ENCODE data around the gene ACOT11. TPM values are rescaled to one million over a fixed set of nuclear protein-coding genes. Genes with fewer than 3 reads are reported as not detected.

The ACOT11 gene
- total RNA-seq, 1 donor from 2014 or later: 1.7 TPM

GRCh38 chr1:54556110-54556509, 8.1 kb downstream of the ACOT11 start:
- TF ChIP-seq CTCF (IDR thresholded peaks at IDR 0.05; ENCODE audit: unreplicated experiment): no peak
- H3K9me3 Mint-ChIP-seq (ENCODE audit: low read depth): peaks cover 10% of the 10 kb centered on the region
- no peaks in the 10 kb centered on the region for H3K36me3 Mint-ChIP-seq (ENCODE audit: insufficient read depth)
- DNase-seq (ENCODE audit: low spot score, unreplicated experiment): no peak
- no peaks in the 10 kb centered on the region for H3K4me1 Mint-ChIP-seq (ENCODE audit: low read depth)
- peaks cover 4% of the 10 kb centered on the region for H3K27me3 Mint-ChIP-seq
- no peak overlapping the region for H3K4me3 Mint-ChIP-seq (ENCODE audit: low read depth)
- no peak overlapping the region for H3K27ac Mint-ChIP-seq

GRCh38 chr1:54557671-54558355, 9.8 kb downstream of the ACOT11 start:
- Mint-ChIP-seq H3K4me3 (ENCODE audit: low read depth) (no peak overlapping the region), H3K27ac (no peak overlapping the region), H3K9me3 (ENCODE audit: low read depth) (peaks cover 10% of the 10 kb centered on the region), H3K4me1 (ENCODE audit: low read depth) (no peaks in the 10 kb centered on the region), H3K36me3 (ENCODE audit: insufficient read depth) (no peaks in the 10 kb centered on the region), H3K27me3 (peaks cover 4% of the 10 kb centered on the region)
- no peak for DNase-seq (ENCODE audit: low spot score, unreplicated experiment)
- no peak for TF ChIP-seq CTCF (IDR thresholded peaks at IDR 0.05; ENCODE audit: unreplicated experiment)

- no peak overlapping the region for H3K27ac Mint-ChIP-seq
- peaks cover 10% of the 10 kb centered on the region for H3K9me3 Mint-ChIP-seq (ENCODE audit: low read depth)
- H3K4me3 Mint-ChIP-seq (ENCODE audit: low read depth): no peak overlapping the region
- no peak for TF ChIP-seq CTCF (IDR thresholded peaks at IDR 0.05; ENCODE audit: unreplicated experiment)
- no peaks in the 10 kb centered on the region for H3K4me1 Mint-ChIP-seq (ENCODE audit: low read depth)
- peaks cover 4% of the 10 kb centered on the region for H3K27me3 Mint-ChIP-seq
- no peaks in the 10 kb centered on the region for H3K36me3 Mint-ChIP-seq (ENCODE audit: insufficient read depth)
- DNase-seq (ENCODE audit: low spot score, unreplicated experiment): no peak
Observed at GRCh38 chr1:54558434-54559030, 10.5 kb downstream of the ACOT11 start.

- Mint-ChIP-seq H3K27me3 (peaks cover 4% of the 10 kb centered on the region), H3K27ac (no peak overlapping the region), H3K4me3 (ENCODE audit: low read depth) (no peak overlapping the region), H3K9me3 (ENCODE audit: low read depth) (peaks cover 10% of the 10 kb centered on the region), H3K36me3 (ENCODE audit: insufficient read depth) (no peaks in the 10 kb centered on the region), H3K4me1 (ENCODE audit: low read depth) (no peaks in the 10 kb centered on the region)
- no peak for TF ChIP-seq CTCF (IDR thresholded peaks at IDR 0.05; ENCODE audit: unreplicated experiment)
- no peak for DNase-seq (ENCODE audit: low spot score, unreplicated experiment)
Observed at GRCh38 chr1:54559111-54559548, 11.1 kb downstream of the ACOT11 start.

- Mint-ChIP-seq H3K9me3 (ENCODE audit: low read depth) (peaks cover 10% of the 10 kb centered on the region), H3K4me1 (ENCODE audit: low read depth) (no peaks in the 10 kb centered on the region), H3K27ac (no peak overlapping the region), H3K4me3 (ENCODE audit: low read depth) (no peak overlapping the region), H3K36me3 (ENCODE audit: insufficient read depth) (no peaks in the 10 kb centered on the region), H3K27me3 (peaks cover 4% of the 10 kb centered on the region)
- TF ChIP-seq CTCF (IDR thresholded peaks at IDR 0.05; ENCODE audit: unreplicated experiment): no peak
- DNase-seq (ENCODE audit: low spot score, unreplicated experiment): no peak
Observed at GRCh38 chr1:54559771-54560231, 11.8 kb downstream of the ACOT11 start.

Data from progenitor cell of endocrine pancreas (in vitro differentiated cells).